KOPT-K1 (cell line): Measurements from ENCODE around the gene SPEM1.

Source experiments
- H3K27ac ChIP-seq: fragments of 200-600 bp; sonication (generic); 2 replicates; pipeline ENCODE4 v1.5.1; 2016; ENCODE audit warnings: antibody characterized with exemption, mild to moderate bottlenecking, low read depth, low read length; ENCODE audit not compliant: poor library complexity, severe bottlenecking
- H3K36me3 ChIP-seq: fragments of 200-600 bp; sonication (generic); 2 replicates; pipeline ENCODE4 v1.5.1; 2017; ENCODE audit warnings: antibody characterized with exemption, mild to moderate bottlenecking, low read length, moderate library complexity; ENCODE audit not compliant: insufficient read depth
- H3K9me3 ChIP-seq: fragments of 200-600 bp; sonication (generic); 2 replicates; pipeline ENCODE4 v1.5.1; 2017; ENCODE audit warnings: antibody characterized with exemption, low read length, mild to moderate bottlenecking; ENCODE audit not compliant: insufficient read depth, poor library complexity, severe bottlenecking

Gene SPEM1

GRCh38 chr17:7407485-7408251 is 12.5 kb upstream of the SPEM1 start, which contains the start of gene NLGN2:
NLGN2 (plus strand) TSS chr17:7407845; CDS start chr17:7408256, 411 bp downstream.
- Histone ChIP-seq H3K27ac (no peak within 1 kb of the TSS), H3K9me3 (no peaks in the 10 kb centered on the region), H3K36me3 (no peaks in the 10 kb centered on the region)

- Histone ChIP-seq H3K27ac (no peak overlapping the region), H3K36me3 (no peaks in the 10 kb centered on the region), H3K9me3 (no peaks in the 10 kb centered on the region)
These were observed 11.8 kb upstream of the SPEM1 start for GRCh38 chr17:7408252-7408727.

- H3K27ac ChIP-seq = no peak overlapping the region
- H3K9me3 ChIP-seq = no peaks in the 10 kb centered on the region
- no peaks in the 10 kb centered on the region for H3K36me3 ChIP-seq
These were observed 11.3 kb upstream of the SPEM1 start for GRCh38 chr17:7408863-7409262.

- H3K36me3 ChIP-seq = no peaks in the 10 kb centered on the region
- H3K9me3 ChIP-seq = no peaks in the 10 kb centered on the region
- H3K27ac ChIP-seq = no peak overlapping the region
These were observed 10.4 kb upstream of the SPEM1 start for GRCh38 chr17:7409716-7410115.

- Histone ChIP-seq H3K9me3 (no peaks in the 10 kb centered on the region), H3K36me3 (no peaks in the 10 kb centered on the region)
These were observed 9.3 kb upstream of the SPEM1 start for GRCh38 chr17:7410634-7411426.

GRCh38 chr17:7411427-7411750 is 8.7 kb upstream of the SPEM1 start:
- Histone ChIP-seq H3K36me3 (no peaks in the 10 kb centered on the region), H3K9me3 (no peaks in the 10 kb centered on the region), H3K27ac (no peak overlapping the region)

More at GRCh38 chr17:7410634-7411426, 9.3 kb upstream of the SPEM1 start:
- H3K27ac ChIP-seq = no peak overlapping the region

GRCh38 chr17:7413346-7413985 is 6.7 kb upstream of the SPEM1 start:
- H3K36me3 ChIP-seq = no peaks in the 10 kb centered on the region
- H3K9me3 ChIP-seq = no peaks in the 10 kb centered on the region
- H3K27ac ChIP-seq = no peak overlapping the region

GRCh38 chr17:7414837-7415236 is 5.3 kb upstream of the SPEM1 start:
- Histone ChIP-seq H3K27ac (no peak overlapping the region), H3K9me3 (no peaks in the 10 kb centered on the region), H3K36me3 (no peaks in the 10 kb centered on the region)

- no peaks in the 10 kb centered on the region for H3K9me3 ChIP-seq
- no peak overlapping the region for H3K27ac ChIP-seq
These were observed 4.3 kb upstream of the SPEM1 start for GRCh38 chr17:7415784-7416183.

GRCh38 chr17:7416323-7416722 is 3.8 kb upstream of the SPEM1 start:
- no peaks in the 10 kb centered on the region for H3K36me3 ChIP-seq
- no peaks in the 10 kb centered on the region for H3K9me3 ChIP-seq
- H3K27ac ChIP-seq = no peak overlapping the region

More at GRCh38 chr17:7415784-7416183, 4.3 kb upstream of the SPEM1 start:
- H3K36me3 ChIP-seq = no peaks in the 10 kb centered on the region

GRCh38 chr17:7417056-7417655 is 3.0 kb upstream of the SPEM1 start:
- H3K27ac ChIP-seq = no peak overlapping the region
- H3K36me3 ChIP-seq = no peaks in the 10 kb centered on the region
- no peaks in the 10 kb centered on the region for H3K9me3 ChIP-seq

GRCh38 chr17:7418472-7419152 is 1.5 kb upstream of the SPEM1 start:
- Histone ChIP-seq H3K36me3 (no peaks in the 10 kb centered on the region), H3K9me3 (no peaks in the 10 kb centered on the region), H3K27ac (no peak overlapping the region)

- Histone ChIP-seq H3K27ac (no peak overlapping the region), H3K36me3 (no peaks in the 10 kb centered on the region), H3K9me3 (no peaks in the 10 kb centered on the region)
These were observed 1.1 kb downstream of the SPEM1 start for GRCh38 chr17:7421186-7421585.

GRCh38 chr17:7423679-7424078 is 3.6 kb downstream of the SPEM1 start:
- no peaks in the 10 kb centered on the region for H3K9me3 ChIP-seq
- H3K36me3 ChIP-seq = no peaks in the 10 kb centered on the region
- H3K27ac ChIP-seq = no peak overlapping the region
